ENCODE data around the gene CDC7.

Gene CDC7

DNA sequence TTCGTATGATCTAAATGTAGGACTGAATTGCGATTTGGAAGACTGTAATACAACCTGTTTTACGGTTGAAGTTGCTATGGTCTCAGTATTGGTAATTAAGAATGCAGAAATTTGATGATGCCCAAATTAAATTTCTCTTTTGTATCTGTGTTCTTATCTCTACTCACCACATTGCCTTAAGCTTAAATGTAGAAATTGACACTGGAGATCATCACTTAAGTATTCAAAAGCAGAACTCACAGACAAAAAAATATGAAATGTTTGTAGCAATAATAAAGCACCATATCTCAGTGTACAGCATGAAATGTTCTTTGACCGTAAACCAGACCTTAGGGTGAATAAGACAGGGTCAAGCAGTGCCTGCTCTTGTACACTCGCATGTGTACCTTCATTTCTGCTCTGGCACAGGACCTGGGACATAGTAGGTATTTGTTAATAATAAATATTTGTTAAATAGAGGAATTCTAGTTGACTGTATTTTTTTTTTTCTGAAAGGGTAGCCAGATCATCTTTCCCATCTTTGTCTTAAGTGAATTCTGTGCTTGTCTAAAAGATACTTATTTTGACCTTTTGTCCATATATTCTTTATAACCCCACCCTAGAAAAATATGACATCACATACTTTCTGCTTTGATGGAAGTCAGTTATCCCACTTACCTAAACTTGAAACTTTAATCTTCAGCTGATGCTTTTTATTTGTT lies 1.5 kb downstream of the CDC7 start:
- TF ChIP-seq, protein P1, sequence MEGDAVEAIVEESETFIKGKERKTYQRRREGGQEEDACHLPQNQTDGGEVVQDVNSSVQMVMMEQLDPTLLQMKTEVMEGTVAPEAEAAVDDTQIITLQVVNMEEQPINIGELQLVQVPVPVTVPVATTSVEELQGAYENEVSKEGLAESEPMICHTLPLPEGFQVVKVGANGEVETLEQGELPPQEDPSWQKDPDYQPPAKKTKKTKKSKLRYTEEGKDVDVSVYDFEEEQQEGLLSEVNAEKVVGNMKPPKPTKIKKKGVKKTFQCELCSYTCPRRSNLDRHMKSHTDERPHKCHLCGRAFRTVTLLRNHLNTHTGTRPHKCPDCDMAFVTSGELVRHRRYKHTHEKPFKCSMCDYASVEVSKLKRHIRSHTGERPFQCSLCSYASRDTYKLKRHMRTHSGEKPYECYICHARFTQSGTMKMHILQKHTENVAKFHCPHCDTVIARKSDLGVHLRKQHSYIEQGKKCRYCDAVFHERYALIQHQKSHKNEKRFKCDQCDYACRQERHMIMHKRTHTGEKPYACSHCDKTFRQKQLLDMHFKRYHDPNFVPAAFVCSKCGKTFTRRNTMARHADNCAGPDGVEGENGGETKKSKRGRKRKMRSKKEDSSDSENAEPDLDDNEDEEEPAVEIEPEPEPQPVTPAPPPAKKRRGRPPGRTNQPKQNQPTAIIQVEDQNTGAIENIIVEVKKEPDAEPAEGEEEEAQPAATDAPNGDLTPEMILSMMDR (IDR thresholded peaks at IDR 0.05; ENCODE audit: control insufficient read depth, extremely low read depth, insufficient read depth), result no peak

DNA sequence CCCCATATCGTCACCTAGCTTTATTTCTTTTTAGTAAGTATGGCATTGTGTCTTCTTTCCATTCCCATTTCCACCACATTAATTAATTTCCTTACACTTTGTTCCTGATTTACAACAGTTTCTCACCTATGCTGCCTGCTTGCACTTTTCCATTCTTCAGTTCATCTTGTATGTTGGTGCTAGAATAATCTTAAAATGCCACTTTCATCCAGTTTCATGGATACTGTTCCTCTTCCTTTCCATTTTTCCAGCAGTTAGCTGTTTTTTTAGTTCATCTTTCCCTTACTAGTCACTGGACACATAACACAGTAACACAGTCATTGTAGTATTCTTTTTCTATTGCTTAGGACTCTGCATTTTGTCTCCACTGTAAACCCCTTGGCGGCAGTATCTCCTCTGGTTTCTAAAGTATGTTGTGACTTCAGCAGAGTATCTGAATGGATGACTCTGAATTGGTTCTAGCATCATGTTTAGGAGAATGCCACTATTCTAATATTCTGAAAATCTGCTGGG lies 2.1 kb downstream of the CDC7 start:
- DNase-seq (ENCODE audit: low read depth), result no peak
- TF ChIP-seq, protein P1 (IDR thresholded peaks at IDR 0.05; ENCODE audit: control insufficient read depth, extremely low read depth, insufficient read depth), result no peak
- H3K4me3 ChIP-seq (ENCODE audit: low read depth, low read length), result no peak overlapping the region

More for the DNA sequence above, 1.5 kb downstream of the CDC7 start:
- H3K4me3 ChIP-seq (ENCODE audit: low read depth, low read length), result peak overlapping the region; percentile 77
- DNase-seq (ENCODE audit: low read depth), result no peak

DNA sequence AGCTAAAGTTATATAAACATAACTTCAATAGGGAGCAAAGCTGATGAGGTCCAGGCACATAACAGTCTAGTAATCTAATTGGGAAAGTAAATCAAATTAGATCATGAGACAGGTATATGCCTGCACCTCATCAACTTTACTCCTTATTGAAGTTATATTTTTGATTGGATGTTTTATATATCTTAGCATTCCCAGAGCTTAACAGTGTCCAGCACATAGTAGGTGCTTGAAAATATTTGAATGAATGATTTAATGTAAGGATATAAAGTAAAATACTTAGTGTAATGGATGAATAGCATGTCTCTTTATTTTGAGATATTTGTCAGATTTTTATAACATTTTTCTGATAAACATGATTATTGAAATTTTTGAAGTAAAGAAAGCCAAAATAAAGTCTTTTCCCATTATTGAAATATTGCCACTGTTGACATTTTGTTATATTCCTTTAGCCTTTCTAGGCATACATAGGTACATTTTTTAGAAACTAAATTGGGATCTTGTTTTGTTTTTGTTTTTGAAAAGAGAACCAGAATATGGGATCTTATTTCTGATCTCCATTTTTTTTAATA lies 2.8 kb downstream of the CDC7 start:
- H3K4me3 ChIP-seq (ENCODE audit: low read depth, low read length), result no peak overlapping the region
- DNase-seq (ENCODE audit: low read depth), result no peak
- TF ChIP-seq, protein P1 (IDR thresholded peaks at IDR 0.05; ENCODE audit: control insufficient read depth, extremely low read depth, insufficient read depth), result no peak

DNA sequence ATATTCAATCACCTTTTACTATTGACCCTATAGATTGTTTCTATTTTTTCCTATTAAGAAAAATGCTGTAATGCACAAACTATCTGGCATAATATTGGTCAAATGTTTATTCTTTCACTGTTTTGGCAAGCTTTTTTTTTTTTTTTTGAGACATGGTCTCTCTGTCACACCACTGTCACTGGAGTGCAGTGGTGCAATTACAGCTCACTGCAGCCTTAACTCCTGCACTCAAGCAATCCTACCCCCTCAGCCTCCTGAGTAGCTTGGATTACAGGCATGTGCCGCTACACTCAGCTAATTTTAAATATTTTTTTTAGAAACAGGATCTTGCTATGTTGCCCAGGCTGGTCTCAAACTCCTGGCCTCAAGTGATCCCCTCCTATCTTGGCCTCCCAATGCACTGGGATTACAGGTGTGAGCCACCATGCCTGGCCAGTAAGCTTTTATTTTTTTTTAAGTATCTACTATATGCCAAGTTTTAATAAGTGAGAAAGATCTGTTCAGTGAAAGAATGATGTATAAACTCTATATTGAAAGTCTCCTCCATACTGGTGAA lies 3.4 kb downstream of the CDC7 start:
- TF ChIP-seq, protein P1 (IDR thresholded peaks at IDR 0.05; ENCODE audit: control insufficient read depth, extremely low read depth, insufficient read depth), result no peak
- DNase-seq (ENCODE audit: low read depth), result no peak

DNA sequence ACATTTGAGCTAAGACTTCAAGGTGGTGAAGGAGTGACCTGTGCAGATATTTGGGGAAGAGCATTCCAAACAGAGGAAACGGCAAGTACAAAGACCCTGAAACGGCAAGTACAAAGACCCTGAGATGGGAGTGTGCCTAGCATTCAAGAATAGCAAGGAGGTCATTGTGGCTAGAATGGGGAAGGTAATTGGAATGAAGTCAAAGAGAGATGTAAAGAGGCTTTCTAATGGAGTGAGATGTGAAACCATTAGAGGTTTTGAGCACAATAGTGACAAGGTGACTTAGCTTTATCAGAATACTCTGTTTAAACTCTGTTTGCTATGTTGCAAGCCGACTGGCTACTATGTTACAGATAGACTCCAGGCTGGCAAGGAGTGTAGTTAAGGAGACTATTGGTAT lies 4.4 kb downstream of the CDC7 start:
- TF ChIP-seq, protein P1 (IDR thresholded peaks at IDR 0.05; ENCODE audit: control insufficient read depth, extremely low read depth, insufficient read depth), result no peak
- no peak for DNase-seq (ENCODE audit: low read depth)
- no peak overlapping the region for H3K4me3 ChIP-seq (ENCODE audit: low read depth, low read length)

More for the DNA sequence above, 3.4 kb downstream of the CDC7 start:
- H3K4me3 ChIP-seq (ENCODE audit: low read depth, low read length), result no peak overlapping the region

DNA sequence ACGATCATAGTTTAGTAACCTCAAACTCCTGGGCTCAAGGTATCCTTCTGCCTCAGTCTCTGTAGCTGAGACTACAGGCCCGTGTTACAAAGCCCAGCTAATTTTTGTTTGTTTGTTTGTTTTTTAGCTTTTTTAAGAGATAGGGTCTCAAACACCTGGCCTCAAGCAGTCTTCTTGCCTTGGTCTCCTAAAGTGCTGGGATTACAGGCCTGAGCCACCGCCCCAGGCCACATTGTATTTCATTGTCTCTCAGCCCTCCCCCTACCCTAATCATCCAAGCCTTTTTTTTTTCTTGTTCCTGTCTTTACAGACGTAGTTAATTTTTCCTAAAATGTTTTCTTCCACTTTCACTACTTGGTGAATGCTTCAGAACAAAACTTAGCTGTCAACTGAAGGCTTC lies 5.4 kb downstream of the CDC7 start:
- TF ChIP-seq, protein P1 (IDR thresholded peaks at IDR 0.05; ENCODE audit: control insufficient read depth, extremely low read depth, insufficient read depth), result no peak
- DNase-seq (ENCODE audit: low read depth), result no peak
- no peak overlapping the region for H3K4me3 ChIP-seq (ENCODE audit: low read depth, low read length)

Data from LNCaP clone FGC (cell line).